BJ (cell line): ENCODE measurements around the gene FGF14. TPM values are rescaled to one million over a fixed set of nuclear protein-coding genes. Genes with fewer than 3 reads are reported as not detected.

ENCODE experiments used
- CTCF ChIA-PET: fragments of 350-600 bp; formaldehyde crosslinking; extraction: SDS; loops from one replicate; lab custom pipeline; 2021; ENCODE audit warnings: antibody characterized with exemption, inconsistent platforms; lab: Yijun Ruan, JAX
- POLR2A ChIA-PET: fragments of 300-600 bp; sonication (Branson Sonifier 250); formaldehyde crosslinking; extraction: SDS; loops from one replicate; lab custom pipeline; 2021; ENCODE audit warnings: antibody characterized with exemption; lab: Charles Lee
- DNase-seq: peaks from one replicate; pipeline ENCODE4 v3.0.0-alpha.2; 2011; ENCODE audit warnings: low read depth
- H3K27me3 ChIP-seq: 2 replicates; pipeline ENCODE4 v1.6.0; 2011; ENCODE audit warnings: low read length; ENCODE audit not compliant: control insufficient read depth, insufficient read depth
- H3K36me3 ChIP-seq: 2 replicates; pipeline ENCODE4 v1.5.1; 2011; ENCODE audit warnings: low read length; ENCODE audit not compliant: control insufficient read depth, insufficient read depth
- H3K4me3 ChIP-seq: 2 replicates; pipeline ENCODE4 v1.5.1; 2011; ENCODE audit warnings: low read depth, mild to moderate bottlenecking, control low read depth, low read length
- CTCF ChIP-seq: IDR thresholded peaks from 2 replicates; pipeline ENCODE4 v1.5.1; 2011; ENCODE audit warnings: low read depth, mild to moderate bottlenecking, control low read depth, inconsistent platforms, low read length, moderate library complexity; ENCODE audit not compliant: insufficient read depth
- polyA plus RNA-seq: library from polyadenylated mRNA; depleted of rRNA; stranded (reverse); fragments of >200 nt; gene quantifications from 2 replicates; pipeline ENCODE4 v1.2.3, GENCODE V29; 2011

FGF14 gene
- polyA plus RNA-seq, 1 experiment: 0.01 TPM

GRCh38 chr13:101979825-101980224 lies 422.0 kb downstream of the FGF14 start:
- TF ChIP-seq CTCF: no peak
- POLR2A ChIA-PET: no interaction called here
- Histone ChIP-seq H3K4me3 (no peak overlapping the region), H3K36me3 (no peaks in the 10 kb centered on the region), H3K27me3 (no peaks in the 10 kb centered on the region)
- CTCF ChIA-PET: no interaction called here
- DNase-seq: no peak

GRCh38 chr13:101978552-101979315 lies 423.1 kb downstream of the FGF14 start:
- H3K4me3 ChIP-seq: no peak overlapping the region
- no peak for TF ChIP-seq CTCF
- CTCF ChIA-PET: interaction anchor here (0.6 kb wide), 1 partner anchor 1094 kb away, joined by 3 read pairs; no protein-coding TSS in a partner anchor
- H3K27me3 ChIP-seq: no peaks in the 10 kb centered on the region
- POLR2A ChIA-PET: no interaction called here
- DNase-seq: no peak
- H3K36me3 ChIP-seq: no peaks in the 10 kb centered on the region

DNA sequence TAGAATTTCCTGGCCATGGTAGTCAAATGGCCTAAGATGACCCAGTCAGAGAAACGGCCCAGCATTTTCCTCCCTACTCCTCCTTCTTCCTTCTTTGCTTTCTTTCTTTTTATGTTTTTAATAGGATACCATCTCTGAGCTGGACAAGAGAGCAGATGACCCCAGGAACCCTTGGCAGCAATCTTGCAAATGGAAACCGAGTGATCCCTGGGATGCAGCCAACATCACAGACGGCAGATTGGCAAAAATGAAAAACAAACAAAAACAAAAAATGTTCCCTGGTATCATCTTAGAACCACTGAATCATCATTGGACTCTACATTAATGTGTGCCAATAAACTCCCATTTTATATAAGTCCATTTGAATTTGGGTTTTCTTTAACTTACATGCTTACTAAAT lies 424.4 kb downstream of the FGF14 start:
- ChIA-PET CTCF (no interaction called here), POLR2A (no interaction called here)
- Histone ChIP-seq H3K36me3 (no peaks in the 10 kb centered on the region), H3K27me3 (no peaks in the 10 kb centered on the region), H3K4me3 (no peak overlapping the region)
- no peak for DNase-seq
- no peak for TF ChIP-seq CTCF

GRCh38 chr13:101972191-101972590 lies 429.7 kb downstream of the FGF14 start:
- Histone ChIP-seq H3K36me3 (no peaks in the 10 kb centered on the region), H3K27me3 (no peaks in the 10 kb centered on the region), H3K4me3 (no peak overlapping the region)
- ChIA-PET CTCF (no interaction called here), POLR2A (no interaction called here)
- DNase-seq: no peak
- no peak for TF ChIP-seq CTCF

DNA sequence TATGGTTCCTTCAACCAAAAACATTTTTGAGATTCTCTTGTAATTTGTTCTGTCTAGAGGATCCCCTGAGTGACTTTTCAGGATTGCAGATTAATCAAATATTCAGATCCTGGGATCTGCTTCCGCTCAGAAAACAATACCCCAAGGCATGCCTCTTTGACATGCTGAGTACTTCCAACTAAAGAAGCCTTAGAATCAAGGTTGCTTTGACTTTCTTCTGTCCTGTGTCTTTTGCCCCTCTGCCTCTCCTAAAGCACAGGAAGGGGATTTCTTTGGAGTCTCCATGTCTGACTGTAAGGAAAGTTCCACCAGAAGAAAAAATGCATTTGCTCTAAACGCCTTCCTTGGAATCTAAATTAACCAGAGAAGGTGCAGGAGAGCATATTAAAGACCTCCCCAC lies 431.5 kb downstream of the FGF14 start:
- no peaks in the 10 kb centered on the region for H3K27me3 ChIP-seq
- no peak for TF ChIP-seq CTCF
- ChIA-PET CTCF (no interaction called here), POLR2A (no interaction called here)
- DNase-seq: no peak
- H3K4me3 ChIP-seq: no peak overlapping the region
- H3K36me3 ChIP-seq: no peaks in the 10 kb centered on the region
